ENCODE measurements around the gene SCD5.

- no peak for TF ChIP-seq JUND (IDR thresholded peaks at IDR 0.05; ENCODE audit: low read length)
- TF ChIP-seq EP300 (IDR thresholded peaks at IDR 0.05; ENCODE audit: borderline replicate concordance in 1 of 2, low read depth in 2 of 2, low read length in 2 of 2) = no peak
- TF ChIP-seq, protein P1, sequence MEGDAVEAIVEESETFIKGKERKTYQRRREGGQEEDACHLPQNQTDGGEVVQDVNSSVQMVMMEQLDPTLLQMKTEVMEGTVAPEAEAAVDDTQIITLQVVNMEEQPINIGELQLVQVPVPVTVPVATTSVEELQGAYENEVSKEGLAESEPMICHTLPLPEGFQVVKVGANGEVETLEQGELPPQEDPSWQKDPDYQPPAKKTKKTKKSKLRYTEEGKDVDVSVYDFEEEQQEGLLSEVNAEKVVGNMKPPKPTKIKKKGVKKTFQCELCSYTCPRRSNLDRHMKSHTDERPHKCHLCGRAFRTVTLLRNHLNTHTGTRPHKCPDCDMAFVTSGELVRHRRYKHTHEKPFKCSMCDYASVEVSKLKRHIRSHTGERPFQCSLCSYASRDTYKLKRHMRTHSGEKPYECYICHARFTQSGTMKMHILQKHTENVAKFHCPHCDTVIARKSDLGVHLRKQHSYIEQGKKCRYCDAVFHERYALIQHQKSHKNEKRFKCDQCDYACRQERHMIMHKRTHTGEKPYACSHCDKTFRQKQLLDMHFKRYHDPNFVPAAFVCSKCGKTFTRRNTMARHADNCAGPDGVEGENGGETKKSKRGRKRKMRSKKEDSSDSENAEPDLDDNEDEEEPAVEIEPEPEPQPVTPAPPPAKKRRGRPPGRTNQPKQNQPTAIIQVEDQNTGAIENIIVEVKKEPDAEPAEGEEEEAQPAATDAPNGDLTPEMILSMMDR (IDR thresholded peaks at IDR 0.05; ENCODE audit: control extremely low read depth in 1 of 3, insufficient read depth in 1 of 3, low read depth in 1 of 3, low read length in 3 of 3) = no peak
- no peak for TF ChIP-seq BRCA1 (IDR thresholded peaks at IDR 0.05; ENCODE audit: low read depth, low read length)
- no peak for TF ChIP-seq SP4 (IDR thresholded peaks at IDR 0.05; ENCODE audit: low read length)
- TF ChIP-seq TAF1 (IDR thresholded peaks at IDR 0.05; ENCODE audit: low read depth, low read length) = no peak
- no peak for TF ChIP-seq YY1 (IDR thresholded peaks at IDR 0.05; ENCODE audit: low read depth, low read length)
- no peak for TF ChIP-seq MAX (IDR thresholded peaks at IDR 0.05)
- no peak for TF ChIP-seq MAFK (IDR thresholded peaks at IDR 0.05; ENCODE audit: low read depth, low read length)
Measured at GRCh38 chr4:82621251-82621650, 177.3 kb downstream of the SCD5 start.
